Loucy (cell line): Measurements from ENCODE around the gene ARMC9.
A peak's percentile ranks its signal among the peaks of the same experiment; 100 is the strongest.

Experiments used
- H2AFZ ChIP-seq: fragments of 200-600 bp; sonication (generic); 2 replicates; pipeline ENCODE4 v1.6.0; 2016; ENCODE audit warnings: antibody characterized with exemption, mild to moderate bottlenecking, low read length, moderate library complexity
- H3F3A ChIP-seq: fragments of 200-600 bp; 2 replicates; pipeline ENCODE4 v1.6.0; 2016; ENCODE audit warnings: antibody characterized with exemption, low read depth, mild to moderate bottlenecking
- H3K27me3 ChIP-seq: fragments of 200-600 bp; sonication (generic); 2 replicates; pipeline ENCODE4 v1.6.1; 2014; ENCODE audit warnings: low read length, mild to moderate bottlenecking; ENCODE audit not compliant: insufficient read depth, poor library complexity, severe bottlenecking
- H3K36me3 ChIP-seq: fragments of 200-600 bp; sonication (generic); 2 replicates; pipeline ENCODE4 v1.6.1; 2016; ENCODE audit warnings: low read length; ENCODE audit not compliant: insufficient read depth
- H3K4me1 ChIP-seq: fragments of 200-600 bp; sonication (generic); 2 replicates; pipeline ENCODE4 v1.5.1; 2014; ENCODE audit warnings: low read length, mild to moderate bottlenecking; ENCODE audit not compliant: insufficient read depth, poor library complexity, severe bottlenecking
- H3K4me2 ChIP-seq: fragments of 200-600 bp; sonication (generic); 2 replicates; pipeline ENCODE4 v1.6.0; 2014; ENCODE audit warnings: antibody characterized with exemption, low read length, low read depth, mild to moderate bottlenecking; ENCODE audit not compliant: poor library complexity, severe bottlenecking
- H3K4me3 ChIP-seq: fragments of 200-600 bp; sonication (generic); 2 replicates; pipeline ENCODE4 v1.5.1; 2014; ENCODE audit warnings: low read length, mild to moderate bottlenecking, mixed read lengths; ENCODE audit not compliant: poor library complexity, severe bottlenecking
- H3K79me2 ChIP-seq: fragments of 200-600 bp; sonication (generic); 2 replicates; pipeline ENCODE4 v1.6.1; 2014; ENCODE audit warnings: low read length; ENCODE audit not compliant: insufficient read depth
- H3K9ac ChIP-seq: fragments of 200-600 bp; sonication (generic); 2 replicates; pipeline ENCODE4 v1.6.0; 2014; ENCODE audit warnings: mild to moderate bottlenecking, low read depth, low read length, moderate library complexity; ENCODE audit not compliant: poor library complexity, severe bottlenecking
- H3K9me2 ChIP-seq: fragments of 200-600 bp; sonication (generic); replicated peaks from 2 replicates; pipeline ENCODE4 v1.6.1; 2016; ENCODE audit warnings: low read depth, low read length, mixed read lengths
- H3K9me3 ChIP-seq: fragments of 200-600 bp; sonication (generic); 2 replicates; pipeline ENCODE4 v1.6.1; 2014; ENCODE audit warnings: mild to moderate bottlenecking, antibody characterized with exemption, low read length, low read depth; ENCODE audit not compliant: insufficient read depth
- H4K20me1 ChIP-seq: fragments of 200-600 bp; sonication (generic); 2 replicates; pipeline ENCODE4 v1.6.0; 2014; ENCODE audit warnings: antibody characterized with exemption, low read length, mild to moderate bottlenecking; ENCODE audit not compliant: insufficient read depth, poor library complexity, severe bottlenecking
- EZH2phosphoT487 ChIP-seq: fragments of 200-600 bp; IDR thresholded peaks from 2 replicates; pipeline ENCODE4 v1.6.1; 2018; ENCODE audit warnings: antibody characterized with exemption, mild to moderate bottlenecking, moderate library complexity, borderline replicate concordance
- TF ChIP-seq, protein P1 (sequence below): fragments of 200-600 bp; sonication (generic); conservative IDR thresholded peaks from 2 replicates; pipeline ENCODE4 v1.5.1; 2014; ENCODE audit warnings: mild to moderate bottlenecking, antibody characterized with exemption, low read length

Gene ARMC9

DNA sequence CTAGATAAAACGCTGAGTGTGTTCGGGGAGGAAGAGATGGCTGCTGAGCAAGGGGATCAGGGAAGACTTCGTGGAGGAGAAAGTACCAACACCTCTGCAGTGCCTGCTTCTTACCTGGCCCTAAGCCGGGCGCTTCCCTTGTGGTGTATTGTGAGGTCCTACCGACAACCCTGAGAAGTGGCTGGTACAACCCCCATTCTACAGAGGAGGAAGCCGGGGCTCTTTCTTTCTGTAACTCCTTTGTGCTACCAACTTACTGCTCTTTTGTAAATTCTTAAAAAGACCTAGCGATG, 96.9 kb downstream of the ARMC9 start:
- Histone ChIP-seq H3K9me2 (no peaks in the 10 kb centered on the region), H3K4me2 (no peak overlapping the region), H3K27me3 (no peaks in the 10 kb centered on the region), H3K9ac (no peak overlapping the region), H2AFZ (0 out of 2 replicates have a peak overlapping the region, but pooled peaks have one; percentile 18), H3F3A (no peaks in the 10 kb centered on the region), H3K79me2 (no peaks in the 10 kb centered on the region), H3K36me3 (no peaks in the 10 kb centered on the region), H4K20me1 (no peaks in the 10 kb centered on the region), H3K4me1 (peaks cover 13% of the 10 kb centered on the region), H3K9me3 (no peaks in the 10 kb centered on the region), H3K4me3 (no peak overlapping the region)
- TF ChIP-seq EZH2phosphoT487 = no peak
- TF ChIP-seq, protein P1, sequence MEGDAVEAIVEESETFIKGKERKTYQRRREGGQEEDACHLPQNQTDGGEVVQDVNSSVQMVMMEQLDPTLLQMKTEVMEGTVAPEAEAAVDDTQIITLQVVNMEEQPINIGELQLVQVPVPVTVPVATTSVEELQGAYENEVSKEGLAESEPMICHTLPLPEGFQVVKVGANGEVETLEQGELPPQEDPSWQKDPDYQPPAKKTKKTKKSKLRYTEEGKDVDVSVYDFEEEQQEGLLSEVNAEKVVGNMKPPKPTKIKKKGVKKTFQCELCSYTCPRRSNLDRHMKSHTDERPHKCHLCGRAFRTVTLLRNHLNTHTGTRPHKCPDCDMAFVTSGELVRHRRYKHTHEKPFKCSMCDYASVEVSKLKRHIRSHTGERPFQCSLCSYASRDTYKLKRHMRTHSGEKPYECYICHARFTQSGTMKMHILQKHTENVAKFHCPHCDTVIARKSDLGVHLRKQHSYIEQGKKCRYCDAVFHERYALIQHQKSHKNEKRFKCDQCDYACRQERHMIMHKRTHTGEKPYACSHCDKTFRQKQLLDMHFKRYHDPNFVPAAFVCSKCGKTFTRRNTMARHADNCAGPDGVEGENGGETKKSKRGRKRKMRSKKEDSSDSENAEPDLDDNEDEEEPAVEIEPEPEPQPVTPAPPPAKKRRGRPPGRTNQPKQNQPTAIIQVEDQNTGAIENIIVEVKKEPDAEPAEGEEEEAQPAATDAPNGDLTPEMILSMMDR = no peak

DNA sequence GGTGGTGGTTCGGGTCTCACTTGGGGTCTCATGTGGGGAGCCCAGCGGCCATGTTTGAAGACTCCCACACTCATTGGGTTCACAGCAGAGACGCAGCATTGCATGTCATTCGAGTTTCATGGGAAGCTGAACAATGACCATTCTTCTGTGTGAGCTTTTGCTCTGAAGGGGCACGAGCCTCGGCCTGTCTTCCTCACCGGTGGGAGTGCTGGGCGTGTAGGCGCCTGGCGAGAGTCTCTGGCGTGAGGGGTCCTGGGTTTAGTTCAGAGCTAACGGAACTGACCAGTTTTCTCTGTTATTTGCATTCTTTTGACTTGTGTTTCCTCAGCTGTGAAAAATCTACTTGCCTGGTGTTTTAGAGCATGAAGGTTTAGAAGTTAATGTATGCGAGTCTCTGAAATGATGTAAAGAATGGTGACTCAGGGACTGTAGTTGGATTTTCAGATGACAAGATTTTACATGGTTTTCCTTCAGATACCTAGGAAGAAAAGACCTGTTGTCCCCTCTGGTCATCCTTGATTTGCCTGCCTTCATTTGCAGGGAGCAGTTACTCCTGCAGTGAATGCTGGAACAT, 98.1 kb downstream of the ARMC9 start:
- no peaks in the 10 kb centered on the region for H4K20me1 ChIP-seq
- TF ChIP-seq EZH2phosphoT487 = no peak
- TF ChIP-seq, protein P1 = no peak
- H3F3A ChIP-seq = no peaks in the 10 kb centered on the region
- H3K9me2 ChIP-seq = no peaks in the 10 kb centered on the region
- H2AFZ ChIP-seq = no peak overlapping the region
- H3K4me1 ChIP-seq = peaks cover 20% of the 10 kb centered on the region
- no peak overlapping the region for H3K4me2 ChIP-seq
- H3K4me3 ChIP-seq = no peak overlapping the region
- no peak overlapping the region for H3K9ac ChIP-seq
- no peaks in the 10 kb centered on the region for H3K9me3 ChIP-seq
- no peaks in the 10 kb centered on the region for H3K27me3 ChIP-seq
- H3K79me2 ChIP-seq = no peaks in the 10 kb centered on the region
- H3K36me3 ChIP-seq = no peaks in the 10 kb centered on the region

DNA sequence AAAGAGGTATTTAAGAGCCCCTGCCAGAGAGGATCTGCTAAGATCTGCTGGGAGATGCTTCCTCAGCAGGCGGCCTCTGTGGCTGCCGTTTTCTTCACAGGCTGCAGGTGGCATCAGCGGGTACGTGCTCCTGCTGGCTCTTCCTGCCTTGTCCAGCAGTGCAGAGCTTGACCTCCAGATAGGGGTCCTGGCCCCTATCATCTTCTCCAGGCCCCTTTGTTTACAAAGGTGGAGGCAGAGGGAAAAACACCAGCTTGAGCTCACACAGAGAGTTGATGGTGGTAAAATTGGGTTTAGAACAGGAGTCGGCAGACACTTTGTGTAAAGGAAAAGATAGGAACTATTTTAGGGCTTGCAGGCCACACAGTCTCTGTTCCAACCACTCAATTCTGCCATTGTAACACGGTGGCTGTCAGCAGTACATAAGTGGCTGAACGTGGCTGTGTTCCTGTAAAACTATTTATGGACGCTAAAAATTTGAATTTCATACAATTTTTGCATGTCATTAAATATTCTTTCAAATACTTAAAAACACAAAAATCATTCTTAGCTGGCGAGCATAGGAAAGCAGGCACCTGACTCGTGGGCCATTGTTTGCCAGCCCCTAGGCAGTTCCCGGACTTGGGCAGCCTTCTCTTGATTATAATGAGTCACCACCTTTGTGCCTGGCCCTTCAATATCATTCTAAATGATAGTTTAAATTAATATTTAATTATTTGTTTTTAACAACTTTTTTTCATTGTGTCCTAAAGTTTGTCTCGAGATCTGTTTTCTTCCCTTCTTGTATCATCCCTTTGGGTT, 98.9 kb downstream of the ARMC9 start:
- no peak for TF ChIP-seq EZH2phosphoT487
- TF ChIP-seq, protein P1 = peak; percentile 83
- no peaks in the 10 kb centered on the region for H3K9me3 ChIP-seq
- H3K4me2 ChIP-seq = no peak overlapping the region
- H3K36me3 ChIP-seq = no peaks in the 10 kb centered on the region
- no peaks in the 10 kb centered on the region for H3K9me2 ChIP-seq
- H3K4me3 ChIP-seq = no peak overlapping the region
- H3K9ac ChIP-seq = no peak overlapping the region
- H3K4me1 ChIP-seq = peaks cover 20% of the 10 kb centered on the region
- H3K27me3 ChIP-seq = no peaks in the 10 kb centered on the region
- peak overlapping the region; percentile 71 for H2AFZ ChIP-seq
- no peaks in the 10 kb centered on the region for H3K79me2 ChIP-seq
- no peaks in the 10 kb centered on the region for H4K20me1 ChIP-seq
- no peaks in the 10 kb centered on the region for H3F3A ChIP-seq
